Muscle of leg (tissue), 11 donors: ENCODE results near the gene DYRK1A. TPM values are rescaled to one million over a fixed set of nuclear protein-coding genes. Genes with fewer than 3 reads are reported as not detected.

ENCODE experiments used
- DNase-seq: peaks from one replicate; pipeline ENCODE4 v3.0.0; 2013
- H3K27ac ChIP-seq: one replicate; pipeline ENCODE4 v1.5.1; 2013; ENCODE audit warnings: mild to moderate bottlenecking, low read length, control low read depth
- H3K27me3 ChIP-seq: one replicate; pipeline ENCODE4 v1.6.1; 2013; ENCODE audit warnings: low read length; ENCODE audit not compliant: control insufficient read depth, insufficient read depth
- H3K36me3 ChIP-seq: one replicate; pipeline ENCODE4 v1.6.1; 2013; ENCODE audit warnings: low read length; ENCODE audit not compliant: control insufficient read depth, insufficient read depth
- H3K4me1 ChIP-seq: one replicate; pipeline ENCODE4 v1.6.1; 2013; ENCODE audit warnings: low read length; ENCODE audit not compliant: control insufficient read depth, insufficient read depth
- H3K4me3 ChIP-seq: one replicate; pipeline ENCODE4 v1.5.1; 2013; ENCODE audit warnings: low read length, control low read depth
- H3K9me3 ChIP-seq: replicated peaks from 2 replicates; pipeline ENCODE4 v1.6.1; 2013; ENCODE audit warnings: low read depth, low read length; ENCODE audit not compliant: control insufficient read depth
- WGBS: methylation state at CpG from one replicate; pipeline ENCODE4 v1.1.5; 2013; ENCODE audit warnings: missing lambda C conversion rate; ENCODE audit not compliant: insufficient coverage; 5-methylcytosine and 5-hydroxymethylcytosine counted together
- polyA plus RNA-seq, 8 donors: library from polyadenylated mRNA; unstranded; fragments of 120-200 nt; gene quantifications; one replicate each; pipeline versions ENCODE4 v1.2.1 to v1.2.3, GENCODE V29; 2013; ENCODE audit warnings: inconsistent platforms in 1 of 8, low replicate concordance in 1 of 8; ENCODE audit not compliant: insufficient read length in 8 of 8, insufficient read depth in 1 of 8
- total RNA-seq: library from RNA; stranded (reverse); fragments of 120-200 nt; gene quantifications from one replicate; pipeline ENCODE4 v1.2.4, GENCODE V29; 2013

Gene DYRK1A
- total and polyA plus RNA-seq, 9 donors, result 40.5 to 64.7 (median 51.2) TPM

DNA sequence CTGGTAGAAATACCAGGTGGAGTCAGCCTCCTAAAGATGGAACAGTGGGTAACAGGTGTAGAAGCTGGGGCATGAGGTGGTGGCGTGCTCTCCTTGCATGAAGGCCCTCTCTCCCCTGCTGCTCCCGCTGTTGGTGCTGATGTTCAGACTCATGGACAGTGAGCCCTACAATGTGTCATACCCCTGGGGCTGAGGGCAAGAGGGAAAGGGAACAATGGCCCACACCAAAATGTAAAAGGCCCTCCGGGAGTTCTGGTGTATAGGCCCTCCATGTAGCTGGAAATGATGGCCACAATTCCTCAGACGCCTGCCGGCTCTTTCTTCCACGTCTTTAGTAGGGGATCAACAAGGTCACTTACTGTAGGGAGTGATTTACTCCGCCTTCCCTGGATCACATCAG, 194.9 kb downstream of the DYRK1A start:
- Histone ChIP-seq H3K9me3 (peaks cover 16% of the 10 kb centered on the region), H3K36me3 (no peaks in the 10 kb centered on the region), H3K4me1 (peaks cover 33% of the 10 kb centered on the region), H3K27ac (no peak overlapping the region), H3K27me3 (no peaks in the 10 kb centered on the region), H3K4me3 (no peak overlapping the region)
- WGBS, result 100% methylated on average over 1 of the region's 7 CpGs
- no peak for DNase-seq

DNA sequence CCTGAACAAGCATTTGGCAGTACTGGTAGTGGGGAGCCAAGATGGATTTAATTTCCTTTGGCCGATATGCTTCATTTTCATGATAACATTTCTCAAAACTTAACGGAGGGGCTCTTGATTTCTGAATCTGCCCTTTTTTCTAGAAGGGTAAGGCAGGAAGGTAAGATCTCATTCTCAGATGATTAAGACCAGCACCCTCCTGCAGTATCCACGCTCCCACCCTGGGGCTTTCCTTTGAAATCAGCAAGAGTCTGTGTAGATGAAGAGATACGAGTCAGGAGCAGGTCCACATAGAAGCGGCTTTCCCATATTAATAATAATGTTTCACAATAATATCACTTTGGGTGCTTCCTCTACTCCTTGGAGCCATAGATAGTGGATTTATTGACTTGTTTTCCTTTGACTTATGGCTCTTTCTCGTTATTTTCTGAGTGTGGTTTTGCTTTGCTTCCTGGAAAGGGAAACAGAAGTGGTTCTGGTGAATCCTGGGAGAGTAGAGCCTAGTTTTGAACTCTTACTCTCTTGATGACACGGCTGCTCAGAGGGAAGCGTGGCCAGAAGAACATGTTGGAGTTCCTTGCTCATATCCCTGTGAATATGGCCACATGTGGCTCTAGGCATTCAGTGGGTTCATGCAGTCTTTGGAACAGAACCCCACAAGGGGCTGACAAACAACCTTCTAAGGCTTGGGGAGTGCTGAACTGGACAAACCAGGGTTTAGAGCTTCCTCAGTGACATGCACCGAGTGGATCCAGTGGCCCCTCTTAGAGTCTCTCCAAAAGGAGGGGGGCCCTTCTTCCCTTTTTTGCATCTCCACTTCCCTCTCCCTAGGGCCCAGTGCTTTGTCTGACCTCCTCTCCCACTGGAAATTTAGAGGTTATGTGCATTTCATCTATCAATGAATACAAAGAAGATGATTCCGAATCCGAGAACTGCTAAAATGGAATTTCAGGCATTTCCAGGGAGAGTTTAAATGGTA, 195.7 kb downstream of the DYRK1A start:
- no peak for DNase-seq
- Histone ChIP-seq H3K27ac (peak overlapping the region; percentile 89), H3K27me3 (no peaks in the 10 kb centered on the region), H3K9me3 (peaks cover 16% of the 10 kb centered on the region), H3K36me3 (no peaks in the 10 kb centered on the region), H3K4me3 (no peak overlapping the region), H3K4me1 (peaks cover 32% of the 10 kb centered on the region)
- WGBS, result 100% methylated on average over 2 of the region's 11 CpGs

GRCh38 chr21:37562920-37563640, 196.5 kb downstream of the DYRK1A start:
- H3K9me3 ChIP-seq, result peaks cover 16% of the 10 kb centered on the region
- no peaks in the 10 kb centered on the region for H3K36me3 ChIP-seq
- H3K4me1 ChIP-seq, result peaks cover 27% of the 10 kb centered on the region
- no peaks in the 10 kb centered on the region for H3K27me3 ChIP-seq
- H3K27ac ChIP-seq, result peak overlapping the region; percentile 89
- peak overlapping the region; percentile 68 for H3K4me3 ChIP-seq
- 54% methylated on average over 19 of the region's 22 CpGs for WGBS
- DNase-seq, result no peak

GRCh38 chr21:37563641-37564340, 197.2 kb downstream of the DYRK1A start:
- Histone ChIP-seq H3K9me3 (peaks cover 12% of the 10 kb centered on the region), H3K36me3 (no peaks in the 10 kb centered on the region), H3K4me1 (peaks cover 30% of the 10 kb centered on the region), H3K27ac (peak overlapping the region; percentile 89), H3K27me3 (no peaks in the 10 kb centered on the region), H3K4me3 (peak overlapping the region; percentile 68)
- peak; percentile 97 for DNase-seq
- WGBS, result under 1% methylated on average over 67 of the region's 67 CpGs

DNA sequence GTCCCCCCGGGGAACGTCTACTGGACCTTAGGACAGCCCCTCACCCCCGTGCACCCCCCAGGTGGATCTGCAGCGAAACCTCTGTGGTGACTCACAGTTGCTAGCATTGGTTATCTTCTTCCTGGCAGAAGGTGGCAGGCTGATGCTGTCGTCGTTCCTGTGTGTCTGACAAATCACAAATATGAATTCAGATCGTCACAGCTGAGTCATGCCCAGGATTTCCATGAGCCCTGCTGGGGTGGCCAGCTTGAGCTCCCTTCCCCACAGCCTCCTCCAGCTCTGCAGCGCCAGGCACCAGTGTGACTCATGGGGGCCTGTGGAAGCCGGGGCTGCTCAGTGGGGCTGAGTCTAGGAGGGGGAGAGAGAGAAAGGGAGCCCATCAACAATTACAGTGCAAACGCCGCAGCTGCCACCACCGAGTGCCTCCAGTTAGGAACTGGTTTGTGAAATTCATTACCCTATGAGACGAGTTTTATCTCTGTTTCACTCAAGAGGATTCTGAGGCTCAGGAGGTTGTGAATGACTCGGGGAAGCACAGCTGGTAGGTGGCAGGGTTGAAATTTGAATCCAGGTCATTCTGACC, 197.9 kb downstream of the DYRK1A start:
- H3K9me3 ChIP-seq, result peaks cover 11% of the 10 kb centered on the region
- peak overlapping the region; percentile 89 for H3K27ac ChIP-seq
- WGBS, result 32% methylated on average over 8 of the region's 14 CpGs
- no peaks in the 10 kb centered on the region for H3K27me3 ChIP-seq
- H3K4me3 ChIP-seq, result peak overlapping the region; percentile 68
- H3K4me1 ChIP-seq, result peaks cover 30% of the 10 kb centered on the region
- DNase-seq, result peak; percentile 77
- H3K36me3 ChIP-seq, result no peaks in the 10 kb centered on the region

DNA sequence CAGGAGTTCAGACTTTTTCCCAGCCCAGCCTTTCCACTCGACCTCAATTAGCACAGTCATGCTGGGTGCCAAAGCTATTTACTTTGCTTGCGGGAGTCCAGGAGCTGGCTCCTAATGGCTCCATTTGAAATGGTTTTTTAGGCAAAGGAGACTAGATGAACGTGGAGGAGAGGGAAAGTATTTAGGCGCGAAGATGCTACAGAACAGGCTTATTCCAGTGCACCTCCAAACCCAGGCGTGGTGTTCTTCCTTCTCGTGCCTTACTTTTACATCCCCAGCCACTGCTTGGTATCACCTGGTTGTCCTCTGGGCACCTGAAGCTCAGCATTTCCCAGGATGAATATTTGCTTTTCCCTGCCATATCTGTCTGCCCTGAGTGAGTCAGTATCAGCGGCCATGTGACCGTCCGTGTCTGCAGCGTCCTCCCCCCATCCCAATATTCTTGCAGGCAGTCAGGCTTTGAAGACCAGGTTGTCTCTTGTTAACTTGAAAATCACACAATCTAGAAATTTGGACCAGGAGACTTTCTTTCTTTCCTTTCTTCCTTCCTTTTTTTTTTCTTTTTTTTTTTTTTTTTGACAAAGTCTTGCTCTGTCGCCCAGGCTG, 198.5 kb downstream of the DYRK1A start:
- 79% methylated on average over 6 of the region's 12 CpGs for WGBS
- Histone ChIP-seq H3K27ac (peak overlapping the region; percentile 89), H3K4me3 (no peak overlapping the region), H3K9me3 (peaks cover 11% of the 10 kb centered on the region), H3K36me3 (no peaks in the 10 kb centered on the region), H3K4me1 (peaks cover 30% of the 10 kb centered on the region), H3K27me3 (no peaks in the 10 kb centered on the region)
- DNase-seq, result no peak

DNA sequence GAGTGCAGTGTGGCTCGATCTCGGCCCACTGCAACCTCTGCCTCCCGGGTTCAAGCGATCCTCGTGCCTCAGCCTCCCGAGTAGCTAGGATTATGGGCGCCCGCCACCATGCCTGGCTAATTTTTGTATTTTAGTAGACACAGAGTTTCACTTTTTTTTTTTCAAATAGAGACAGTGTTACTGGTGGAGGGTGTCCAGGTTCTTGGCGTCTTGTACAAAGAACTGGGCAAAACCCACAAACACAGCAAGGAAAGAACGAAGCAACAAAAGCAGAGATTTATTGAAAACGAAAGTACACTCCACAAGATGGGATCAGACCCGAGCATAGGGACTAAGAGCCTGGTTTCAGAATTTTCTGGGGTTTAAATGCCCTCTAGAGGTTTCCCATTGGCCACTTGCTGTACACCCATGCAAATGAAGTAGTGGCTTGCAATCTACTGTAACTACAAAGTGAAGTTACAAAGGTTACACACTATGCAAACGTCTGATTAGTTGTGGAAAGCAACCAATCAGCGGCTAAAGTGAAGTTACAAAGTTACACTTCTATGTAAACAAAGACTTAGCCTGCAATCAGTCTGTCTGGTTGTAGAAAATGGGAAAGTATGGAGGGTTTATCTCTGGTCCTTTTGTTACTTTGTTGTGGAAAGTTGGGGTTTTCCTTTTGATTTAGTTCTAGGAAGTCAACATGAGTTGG, 199.1 kb downstream of the DYRK1A start:
- Histone ChIP-seq H3K27me3 (no peaks in the 10 kb centered on the region), H3K4me3 (no peak overlapping the region), H3K27ac (no peak overlapping the region), H3K4me1 (peaks cover 30% of the 10 kb centered on the region), H3K9me3 (peaks cover 11% of the 10 kb centered on the region), H3K36me3 (no peaks in the 10 kb centered on the region)
- DNase-seq, result no peak
- 89% methylated on average over 3 of the region's 14 CpGs for WGBS

GRCh38 chr21:37566790-37567615, 200.4 kb downstream of the DYRK1A start:
- Histone ChIP-seq H3K4me3 (no peak overlapping the region), H3K9me3 (peaks cover 11% of the 10 kb centered on the region)

More at GRCh38 chr21:37566790-37567615, 200.4 kb downstream of the DYRK1A start:
- Histone ChIP-seq H3K4me1 (peaks cover 30% of the 10 kb centered on the region), H3K36me3 (no peaks in the 10 kb centered on the region), H3K27ac (peak overlapping the region; percentile 68), H3K27me3 (no peaks in the 10 kb centered on the region)
- WGBS, result 83% methylated on average over 10 of the region's 14 CpGs
- DNase-seq, result peak; percentile 44
